AG04449 (cell line): Measurements from ENCODE around the gene ZNF586.
A peak's percentile ranks its signal among the peaks of the same experiment; 100 is the strongest.
"Not testable (repeated sequence)": the region's sequence is repeated elsewhere in the genome, so short reads cannot be mapped to it uniquely, and the experiment has no call there.

Source experiments
- CTCF ChIA-PET: fragments of 350-600 bp; formaldehyde crosslinking; extraction: SDS; loops from one replicate; lab custom pipeline; 2021; ENCODE audit warnings: antibody characterized with exemption; lab: Yijun Ruan, JAX
- POLR2A ChIA-PET: fragments of 400-600, 350-600 bp; formaldehyde crosslinking; extraction: SDS; loops from one replicate; lab custom pipeline; 2020; ENCODE audit warnings: antibody characterized with exemption, inconsistent platforms; lab: Yijun Ruan, JAX
- DNase-seq: peaks from one replicate; pipeline ENCODE4 v3.0.0-alpha.2; 2010; ENCODE audit warnings: low read depth, low spot score
- H3K4me3 ChIP-seq: 2 replicates; pipeline ENCODE4 v1.5.1; 2011; ENCODE audit warnings: low read depth, mild to moderate bottlenecking, control low read depth, low read length
- TF ChIP-seq, protein P1 (sequence below): IDR thresholded peaks from one replicate; pipeline ENCODE4 v1.5.1; 2011; ENCODE audit warnings: mild to moderate bottlenecking, moderate library complexity, low read length, control low read depth, inconsistent platforms; ENCODE audit not compliant: insufficient read depth; ENCODE audit errors: missing control alignments

Gene ZNF586

DNA sequence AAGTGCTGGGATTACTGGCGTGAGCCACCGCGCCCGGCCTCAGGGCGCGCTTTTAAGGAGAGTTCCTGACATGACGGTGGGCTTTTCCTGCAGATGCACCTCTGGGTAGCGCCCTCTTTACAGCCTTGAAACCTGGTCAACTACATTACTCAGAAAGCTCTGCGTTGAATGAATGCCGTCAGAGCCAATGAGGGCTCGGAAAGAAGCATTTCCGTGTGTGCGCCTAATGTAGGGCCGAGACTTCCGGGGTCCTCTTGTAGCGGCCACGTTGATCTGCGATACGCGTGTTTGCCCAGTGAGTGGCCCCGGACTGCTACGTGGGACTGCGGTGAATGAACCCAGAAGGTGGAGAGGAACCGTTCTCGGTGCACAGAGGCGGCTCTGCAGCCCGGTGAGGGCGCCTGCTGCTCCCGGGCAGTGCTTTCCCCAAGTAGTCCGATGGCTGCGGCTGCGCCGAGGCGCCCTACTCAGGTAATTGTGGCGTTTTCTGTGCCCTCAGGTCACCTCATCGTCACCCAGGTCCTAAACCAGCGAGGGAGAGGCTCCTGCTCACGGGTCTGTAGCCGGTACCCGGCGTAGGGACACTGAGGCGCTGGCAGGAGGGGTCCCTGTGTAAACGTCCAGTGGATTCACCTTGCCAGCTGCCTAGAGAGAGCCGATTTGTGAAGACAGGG, 50.1 kb downstream of the ZNF586 start:
- DNase-seq = peak; percentile 53
- CTCF ChIA-PET = interaction anchor here (0.7 to 1.2 kb wide), 5 partner anchors 10 to 80 kb away, joined by 3 to 5 read pairs (median 3); partner anchors contain the start of gene ZNF587B
- POLR2A ChIA-PET = interaction anchor here (0.6 to 1.6 kb wide), 7 partner anchors 8 to 111 kb away, joined by 3 to 5 read pairs (median 3); partner anchors contain the start of genes ZNF154 and ZNF417
- H3K4me3 ChIP-seq = peak overlapping the region; percentile 96
- TF ChIP-seq, protein P1, sequence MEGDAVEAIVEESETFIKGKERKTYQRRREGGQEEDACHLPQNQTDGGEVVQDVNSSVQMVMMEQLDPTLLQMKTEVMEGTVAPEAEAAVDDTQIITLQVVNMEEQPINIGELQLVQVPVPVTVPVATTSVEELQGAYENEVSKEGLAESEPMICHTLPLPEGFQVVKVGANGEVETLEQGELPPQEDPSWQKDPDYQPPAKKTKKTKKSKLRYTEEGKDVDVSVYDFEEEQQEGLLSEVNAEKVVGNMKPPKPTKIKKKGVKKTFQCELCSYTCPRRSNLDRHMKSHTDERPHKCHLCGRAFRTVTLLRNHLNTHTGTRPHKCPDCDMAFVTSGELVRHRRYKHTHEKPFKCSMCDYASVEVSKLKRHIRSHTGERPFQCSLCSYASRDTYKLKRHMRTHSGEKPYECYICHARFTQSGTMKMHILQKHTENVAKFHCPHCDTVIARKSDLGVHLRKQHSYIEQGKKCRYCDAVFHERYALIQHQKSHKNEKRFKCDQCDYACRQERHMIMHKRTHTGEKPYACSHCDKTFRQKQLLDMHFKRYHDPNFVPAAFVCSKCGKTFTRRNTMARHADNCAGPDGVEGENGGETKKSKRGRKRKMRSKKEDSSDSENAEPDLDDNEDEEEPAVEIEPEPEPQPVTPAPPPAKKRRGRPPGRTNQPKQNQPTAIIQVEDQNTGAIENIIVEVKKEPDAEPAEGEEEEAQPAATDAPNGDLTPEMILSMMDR = peak; percentile 2

DNA sequence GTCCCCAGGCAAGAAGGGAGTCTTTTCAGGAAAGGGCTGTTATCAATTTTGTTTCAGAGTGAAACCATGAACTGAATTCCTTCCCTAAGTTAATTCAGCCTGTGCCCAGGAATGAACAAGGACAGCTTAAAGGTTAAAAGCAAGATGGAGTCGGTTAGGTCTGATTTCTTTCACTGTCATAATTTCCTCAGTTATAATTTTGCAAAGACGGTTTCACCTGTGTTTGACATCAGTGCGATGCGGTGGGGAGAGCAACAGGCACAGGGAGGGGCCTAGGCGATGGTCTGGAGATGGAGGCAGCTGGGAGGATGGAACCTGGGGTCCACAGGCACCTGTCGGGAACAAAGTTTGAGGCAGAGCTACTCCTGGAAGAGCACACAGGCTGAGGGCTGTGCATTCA, 51.1 kb downstream of the ZNF586 start:
- ChIA-PET CTCF (no interaction called here), POLR2A (interaction anchor here (1.1 to 1.6 kb wide), 3 partner anchors 51 to 112 kb away, joined by 3 to 5 read pairs (median 3); partner anchors contain the start of genes ZNF154, ZNF417 and ZNF586)
- H3K4me3 ChIP-seq = peak overlapping the region; percentile 96
- no peak for DNase-seq
- TF ChIP-seq, protein P1 = no peak

DNA sequence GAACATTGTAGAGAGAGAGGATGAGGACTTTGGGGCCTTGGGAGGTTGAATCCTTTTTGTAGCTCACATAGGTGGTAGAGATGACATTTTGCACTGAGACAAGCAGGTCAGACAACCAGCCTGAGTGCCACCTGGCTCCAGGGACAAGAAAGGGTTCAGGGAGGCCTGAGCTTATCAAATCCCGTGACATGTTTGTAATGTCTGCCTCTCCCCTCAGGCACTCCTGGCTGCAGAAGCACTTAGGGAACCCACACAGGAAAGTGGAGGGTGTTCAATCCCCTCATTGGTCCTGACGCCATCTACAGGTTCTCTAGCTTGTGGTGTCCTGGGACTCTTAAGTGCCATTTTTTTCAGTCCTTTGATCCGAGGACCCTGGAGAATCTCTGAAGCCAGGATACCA, 51.6 kb downstream of the ZNF586 start:
- CTCF ChIA-PET = not testable (repeated sequence)
- H3K4me3 ChIP-seq = peak overlapping the region; percentile 96

DNA sequence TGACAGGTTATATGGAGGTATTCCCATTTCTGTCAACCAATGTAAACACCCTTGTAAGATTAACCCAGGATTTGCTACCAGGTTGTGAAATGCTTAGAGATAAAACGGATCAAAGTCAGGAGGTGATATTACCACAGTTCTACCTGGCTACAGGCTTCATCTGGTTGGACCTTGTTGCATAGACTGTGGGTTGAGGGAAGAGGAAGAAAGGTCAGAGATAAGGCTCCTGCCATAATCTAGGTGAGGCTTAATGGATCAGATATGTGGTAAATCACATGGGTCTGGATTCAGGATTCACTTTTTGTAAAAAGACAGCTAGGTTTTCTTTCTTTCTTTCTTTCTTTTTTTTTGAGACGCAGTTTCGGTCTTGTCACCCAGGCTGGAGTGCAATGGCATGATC, 52.0 kb downstream of the ZNF586 start:
- H3K4me3 ChIP-seq, CTCF ChIA-PET, DNase-seq: not testable (repeated sequence)
- POLR2A ChIA-PET = interaction anchor here (1.5 kb wide), 1 partner anchor 52 kb away, joined by 3 read pairs; the partner anchor contains the start of gene ZNF586

More for the DNA sequence above, 51.6 kb downstream of the ZNF586 start:
- DNase-seq = not testable (repeated sequence)
- POLR2A ChIA-PET = interaction anchor here (1.5 kb wide), 1 partner anchor 52 kb away, joined by 3 read pairs; the partner anchor contains the start of gene ZNF586

DNA sequence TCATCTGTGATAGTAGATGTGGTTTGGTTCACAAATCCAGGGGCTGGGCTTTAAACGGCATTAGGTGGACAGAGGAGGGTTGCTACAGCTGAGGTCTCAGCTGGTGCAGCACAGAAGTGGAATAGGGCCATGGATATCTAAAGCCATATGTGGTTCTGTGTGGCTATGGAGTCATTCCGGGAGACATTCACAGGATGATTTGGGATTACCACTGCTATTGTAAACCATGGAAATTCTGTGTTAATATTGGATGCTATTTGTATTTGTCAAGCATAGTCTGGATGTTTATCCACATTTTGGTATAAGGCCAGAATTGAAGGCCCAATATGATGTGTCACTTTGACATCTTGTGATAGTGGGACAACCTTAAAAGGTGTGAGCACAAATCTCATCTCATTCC, 53.7 kb downstream of the ZNF586 start:
- DNase-seq, H3K4me3 ChIP-seq, CTCF ChIA-PET, POLR2A ChIA-PET: not testable (repeated sequence)

DNA sequence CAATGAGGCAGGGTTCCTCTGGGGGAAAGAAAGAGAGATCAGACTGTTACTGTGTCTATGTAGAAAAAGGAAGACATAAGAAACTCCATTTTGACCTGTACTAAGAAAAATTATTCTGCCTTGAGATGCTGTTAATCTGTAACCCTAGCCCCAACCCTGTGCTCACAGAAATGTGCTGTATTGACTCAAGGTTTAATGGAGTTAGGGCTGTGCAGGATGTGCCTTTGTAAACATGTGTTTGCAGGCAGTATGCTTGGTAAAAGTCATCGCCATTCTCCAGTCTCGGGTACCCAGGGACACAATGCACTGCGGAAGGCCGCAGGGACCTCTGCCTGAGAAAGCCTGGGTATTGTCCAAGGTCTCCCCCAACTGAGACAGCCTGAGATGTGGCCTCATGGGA, 54.1 kb downstream of the ZNF586 start:
- CTCF ChIA-PET, DNase-seq, POLR2A ChIA-PET, H3K4me3 ChIP-seq: not testable (repeated sequence)

DNA sequence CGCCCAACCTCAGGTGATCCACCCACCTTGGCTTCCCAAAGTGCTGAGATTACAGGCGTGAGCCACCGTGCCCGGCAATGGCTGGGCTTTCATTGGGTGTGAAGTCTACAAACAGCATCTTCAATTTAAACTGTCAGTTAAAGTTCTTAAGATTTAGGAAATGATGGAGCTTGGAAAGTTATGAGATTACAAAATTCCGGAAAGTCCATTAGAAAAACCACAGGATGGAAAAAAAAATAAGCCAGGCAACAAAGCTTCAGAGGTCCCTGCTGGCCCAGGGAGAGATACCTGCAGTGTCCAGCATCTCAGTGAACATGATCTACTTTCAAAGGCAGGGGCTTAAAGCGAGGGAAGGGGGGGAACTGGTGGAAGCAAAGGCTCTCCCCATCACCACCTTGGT, 56.0 kb downstream of the ZNF586 start:
- ChIA-PET CTCF (no interaction called here), POLR2A (no interaction called here)
- no peak for DNase-seq
- TF ChIP-seq, protein P1 = no peak
- H3K4me3 ChIP-seq = no peak overlapping the region

DNA sequence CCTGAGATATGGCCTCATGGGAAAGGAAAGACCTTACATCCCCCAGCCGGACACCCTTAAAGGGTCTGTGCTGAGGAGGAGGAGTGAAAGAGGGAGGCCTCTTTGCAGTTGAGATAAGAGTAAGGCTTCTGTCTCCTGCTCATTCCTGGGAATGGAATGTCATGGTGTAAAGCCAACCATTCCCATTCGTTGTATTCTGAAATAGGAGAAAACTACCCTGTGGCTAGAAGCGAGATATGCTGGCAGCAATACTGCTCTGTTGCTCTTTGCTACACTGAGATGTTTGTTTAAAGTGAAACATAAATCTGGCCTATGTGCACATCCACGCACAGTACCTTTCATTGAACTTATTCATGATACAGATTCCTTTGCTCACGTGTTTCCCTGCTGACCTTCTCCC, 59.8 kb downstream of the ZNF586 start:
- no peak for DNase-seq
- H3K4me3 ChIP-seq = no peak overlapping the region
- ChIA-PET CTCF (interaction anchor here (0.9 to 1.0 kb wide), 2 partner anchors 10 to 74 kb away, joined by 3 to 4 read pairs; no protein-coding TSS in a partner anchor), POLR2A (no interaction called here)
- TF ChIP-seq, protein P1 = no peak
